Activated naive CD4-positive, alpha-beta T cell treated with anti-CD3 and anti-CD28 coated beads for 36 hours (primary cell): ENCODE results near the gene RNF8. TPM values are rescaled to one million over a fixed set of nuclear protein-coding genes. Genes with fewer than 3 reads are reported as not detected.

Experiments
- total RNA-seq, 2 experiments: library from RNA; stranded (reverse); gene quantifications; one replicate each; pipeline ENCODE4 v1.2.3, GENCODE V29; 2021

The RNF8 gene
- total RNA-seq, 2 experiments from 2014 or later = 18.6 to 19.4 TPM

Other genes starting within 250 kb of the RNF8 start
- 100 to 1,000 TPM; 226 to 227 TPM for gene PIM1, start 183.8 kb upstream of the RNF8 start, total RNA-seq
- 10 to 100 TPM; 13.4 to 15.1 TPM for gene TBC1D22B, start 96.2 kb upstream of the RNF8 start, total RNA-seq
- under 1 TPM; 0.81 to 0.95 TPM for gene TMEM217, start 95.8 kb upstream of the RNF8 start, total RNA-seq
- 10 to 100 TPM; 70.9 to 71.3 TPM for gene CMTR1, start 79.2 kb downstream of the RNF8 start, total RNA-seq
- gene CCDC167, start 145.9 kb downstream of the RNF8 start, total RNA-seq = 10 to 100 TPM; 53.4 to 57.1 TPM